K562 (cell line): ENCODE measurements around the gene VPS13D. TPM values are rescaled to one million over a fixed set of nuclear protein-coding genes. Genes with fewer than 3 reads are reported as not detected.

Source experiments
- ATAC-seq: fragments of 200-7000 bp; cut with Tn5 transposase; 3 replicates; pipeline ENCODE4 v1.9.1; 2020; ENCODE audit warnings: moderate library complexity
- BruUV-seq: library from RNA; stranded (reverse); fragments of 400-500 nt; replicated peaks from 2 replicates; lab custom pipeline; 2021; lab: Mats Ljungman, UMichigan
- CTCF ChIA-PET: fragments of 300-600 bp; formaldehyde crosslinking; extraction: SDS; loops from one replicate; lab custom pipeline; 2021; ENCODE audit warnings: low intra/inter-chr PET ratio; lab: Yijun Ruan, JAX
- POLR2A ChIA-PET: fragments of 300-600, 350-650 bp; sonication (Branson Sonifier 250); formaldehyde crosslinking; extraction: SDS; loops from one replicate; lab custom pipeline; 2021; ENCODE audit warnings: antibody characterized with exemption, inconsistent platforms; lab: Yijun Ruan, JAX
- DNase-seq, 4 experiments: peaks; one replicate each; pipeline versions ENCODE4 v3.0.0 to v3.0.0-alpha.2; 2011 to 2018; ENCODE audit warnings: low spot score in 3 of 4, mixed read lengths in 3 of 4; ENCODE audit errors: extremely low read depth in 1 of 4
- FAIRE-seq: peaks from 2 replicates; lab custom pipeline; 2011; peaks lifted over from hg19 to GRCh38; lab: Jason Lieb, UNC
- H2AFZ ChIP-seq: 2 replicates; pipeline ENCODE4 v1.6.0; 2011; ENCODE audit warnings: low read depth, low read length, control low read depth, inconsistent platforms
- H3K27ac ChIP-seq: fragments of 200-600 bp; 3 replicates; pipeline ENCODE4 v1.8.0; 2011; ENCODE audit warnings: low read depth, mild to moderate bottlenecking, control low read depth, inconsistent platforms, low read length, moderate library complexity, mixed read lengths; ENCODE audit errors: extremely low read depth
- H3K27me3 ChIP-seq, 2 experiments: fragments of 300-600 bp in 1 of 2; 2 replicates in 1 of 2; 3 replicates in 1 of 2; pipeline versions ENCODE4 v1.6.0 to v1.8.0; 2011; ENCODE audit warnings: inconsistent platforms in 2 of 2, low read length in 2 of 2, mild to moderate bottlenecking in 1 of 2, mixed read lengths in 1 of 2, moderate library complexity in 1 of 2; ENCODE audit not compliant: control insufficient read depth in 2 of 2, insufficient read depth in 2 of 2
- H3K36me3 ChIP-seq: fragments of 300-600 bp; 3 replicates; pipeline ENCODE4 v1.8.0; 2011; ENCODE audit warnings: mild to moderate bottlenecking, low read length, inconsistent platforms; ENCODE audit not compliant: control insufficient read depth, insufficient read depth
- H3K4me1 ChIP-seq, 2 experiments: fragments of 200-600 bp in 1 of 2; replicated peaks in 1 of 2; 2 replicates in 1 of 2; 3 replicates in 1 of 2; pipeline versions ENCODE4 v1.5.1 to v1.8.0; 2011; ENCODE audit warnings: inconsistent platforms in 2 of 2, low read length in 2 of 2, mild to moderate bottlenecking in 1 of 2, mixed read lengths in 1 of 2, moderate library complexity in 1 of 2; ENCODE audit not compliant: control insufficient read depth in 2 of 2, insufficient read depth in 2 of 2
- H3K4me2 ChIP-seq: 2 replicates; pipeline ENCODE4 v1.6.1; 2011; ENCODE audit warnings: low read length, control low read depth, inconsistent platforms, mixed read lengths; ENCODE audit not compliant: insufficient read depth
- H3K4me3 ChIP-seq: fragments of 200-600 bp; sonication (generic), shearing (Covaris generic); 2 replicates; pipeline ENCODE4 v1.5.1; 2016; ENCODE audit warnings: control low read depth, inconsistent platforms
- H3K79me2 ChIP-seq: fragments of 200-600 bp; 3 replicates; pipeline ENCODE4 v1.8.0; 2011; ENCODE audit warnings: low read length, inconsistent platforms; ENCODE audit not compliant: control insufficient read depth, insufficient read depth
- H3K9ac ChIP-seq, 2 experiments: 2 replicates each; pipeline versions ENCODE4 v1.6.0 to v1.6.1; 2011; ENCODE audit warnings: low read depth in 2 of 2, low read length in 2 of 2, control low read depth in 1 of 2, inconsistent platforms in 1 of 2, mild to moderate bottlenecking in 1 of 2, mixed read lengths in 1 of 2; ENCODE audit not compliant: insufficient read depth in 1 of 2
- H3K9me1 ChIP-seq: one replicate; pipeline ENCODE4 v1.6.0; 2011; ENCODE audit warnings: inconsistent platforms, mild to moderate bottlenecking, low read length, moderate library complexity; ENCODE audit not compliant: control insufficient read depth, insufficient read depth
- H3K9me3 ChIP-seq: replicated peaks from 2 replicates; pipeline ENCODE4 v1.5.1; 2011; ENCODE audit warnings: low read depth, low read length, inconsistent platforms; ENCODE audit not compliant: control insufficient read depth, insufficient read depth
- H4K20me1 ChIP-seq: replicated peaks from 2 replicates; pipeline ENCODE4 v1.6.1; 2011; ENCODE audit warnings: low read length, inconsistent platforms, mixed read lengths; ENCODE audit not compliant: control insufficient read depth, insufficient read depth
- BRCA1 ChIP-seq, 2 experiments: fragments of 450-650 bp in 1 of 2; sonication (generic) in 1 of 2; formaldehyde crosslinking in 1 of 2; IDR thresholded peaks; 2 replicates each; pipeline versions ENCODE4 v1.5.0 to v1.6.1; 2017 to 2020; ENCODE audit warnings: mild to moderate bottlenecking in 1 of 2, missing genetic modification reagents in 1 of 2
- EGR1 ChIP-seq: fragments of 450-650 bp; conservative IDR thresholded peaks from 2 replicates; pipeline ENCODE4 v1.6.1; 2017; ENCODE audit warnings: mild to moderate bottlenecking
- ETS2 ChIP-seq: IDR thresholded peaks from 2 replicates; pipeline ENCODE4 v1.6.1; 2016; ENCODE audit warnings: borderline replicate concordance, missing genetic modification characterization, mild to moderate bottlenecking, moderate library complexity, missing compliant biosample characterization; ENCODE audit not compliant: poor library complexity, severe bottlenecking
- POLR3G ChIP-seq: IDR thresholded peaks from 2 replicates; pipeline ENCODE4 v1.6.1; 2011; ENCODE audit not compliant: insufficient read length, insufficient replicate concordance; ENCODE audit errors: extremely low read depth
- TCF7L2 ChIP-seq: fragments of 150-350 bp; IDR thresholded peaks from 2 replicates; pipeline ENCODE4 v1.6.1; 2016; ENCODE audit warnings: low read depth, mild to moderate bottlenecking, low read length, moderate library complexity
- THRAP3 ChIP-seq: fragments of 450-650 bp; IDR thresholded peaks from 2 replicates; pipeline ENCODE4 v1.6.1; 2016; ENCODE audit warnings: mild to moderate bottlenecking, inconsistent platforms, borderline replicate concordance
- TRIM24 ChIP-seq, 2 experiments: fragments of 450-650 bp; IDR thresholded peaks; 2 replicates each; pipeline ENCODE4 v1.6.1; 2016
- TSC22D4 ChIP-seq: fragments of 450-650 bp; IDR thresholded peaks from 2 replicates; pipeline ENCODE4 v1.6.1; 2016; ENCODE audit warnings: missing genetic modification characterization, missing biosample characterization, control low read depth
- ZNF133 ChIP-seq: fragments of 250-450 bp; sonication (Bioruptor Pico); IDR thresholded peaks from 2 replicates; pipeline ENCODE4 v1.4.0; 2020; ENCODE audit warnings: mild to moderate bottlenecking
- ZNF24 ChIP-seq: fragments of 450-650 bp; IDR thresholded peaks from 2 replicates; pipeline ENCODE4 v1.6.1; 2016
- ZNF282 ChIP-seq: sonication (generic); formaldehyde crosslinking; IDR thresholded peaks from 2 replicates; pipeline ENCODE4 v1.8.1; 2023; ENCODE audit warnings: missing genetic modification reagents
- ZNF507 ChIP-seq: conservative IDR thresholded peaks from 2 replicates; pipeline ENCODE4 v1.6.1; 2017; ENCODE audit warnings: missing genetic modification characterization, missing compliant biosample characterization
- WGBS: fragments of 100-300 bp; shearing (Covaris generic); methylation state at CpG from one replicate; pipeline ENCODE4 v1.1.6; 2016; ENCODE audit warnings: low coverage, mixed read lengths; ENCODE audit not compliant: insufficient coverage; ENCODE audit errors: missing lambda C conversion rate; 5-methylcytosine and 5-hydroxymethylcytosine counted together
- in situ Hi-C: fragments of 300-500 bp; cut with MboI; formaldehyde crosslinking; loops from 4 replicates; pipeline ENCODE4 v1.15.0; 2018; ENCODE audit warnings: inconsistent platforms, mixed read lengths
- intact Hi-C: fragments of 100-400 bp; cut with micrococcal nuclease; formaldehyde crosslinking; loops from 2 replicates; pipeline ENCODE4 v1.14.2; 2022
- polyA plus RNA-seq, 8 experiments: library from polyadenylated mRNA; depleted of rRNA in 4 of 8; stranded (reverse) in 5 of 8; unstranded in 3 of 8; fragments of >200 nt; fragmentation: Nextera tagmentation in 2 of 8; fragmentation: Illumina TruSeq in 1 of 8; extraction: Ambion mirVana in 2 of 8; extraction: Trizol in 1 of 8; gene quantifications; 2 replicates each; pipeline versions ENCODE4 v1.2.1 to v1.2.3, GENCODE V29; 2011 to 2014; ENCODE audit warnings: inconsistent platforms in 1 of 8, missing spikeins in 1 of 8
- total RNA-seq, 7 experiments: library from RNA; depleted of rRNA in 6 of 7; stranded (reverse); fragments of >200 nt in 6 of 7; fragmentation: Illumina TruSeq in 2 of 7; extraction: Trizol in 2 of 7; gene quantifications; 2 replicates each; pipeline versions ENCODE4 v1.2.1 to v1.2.3, GENCODE V29; 2011 to 2021; ENCODE audit warnings: low replicate concordance in 1 of 7
- TF ChIP-seq, protein P1 (sequence below), 2 experiments: fragments of 450-650 bp; IDR thresholded peaks; 2 replicates each; pipeline ENCODE4 v1.6.1; 2016
- TF ChIP-seq, protein P2 (sequence below): fragments of 150-350 bp; conservative IDR thresholded peaks from 2 replicates; pipeline ENCODE4 v1.6.1; 2014; ENCODE audit warnings: low read length
- TF ChIP-seq, protein P3 (sequence below): fragments of 450-650 bp; formaldehyde crosslinking; IDR thresholded peaks from 2 replicates; pipeline ENCODE4 v1.4.0; 2020; ENCODE audit warnings: mild to moderate bottlenecking, moderate library complexity
- TF ChIP-seq, protein P4 (sequence below): fragments of 250-450 bp; sonication (Bioruptor Pico); IDR thresholded peaks from 2 replicates; pipeline ENCODE4 v1.8.0; 2022; ENCODE audit warnings: moderate library complexity, mild to moderate bottlenecking, inconsistent platforms

Gene VPS13D
- total and polyA plus RNA-seq, 9 of the 15 experiments (the other 6 are each of a cell fraction or from before 2014, with no cell fraction given) = 6.1 to 51.5 (median 38.5) TPM

DNA sequence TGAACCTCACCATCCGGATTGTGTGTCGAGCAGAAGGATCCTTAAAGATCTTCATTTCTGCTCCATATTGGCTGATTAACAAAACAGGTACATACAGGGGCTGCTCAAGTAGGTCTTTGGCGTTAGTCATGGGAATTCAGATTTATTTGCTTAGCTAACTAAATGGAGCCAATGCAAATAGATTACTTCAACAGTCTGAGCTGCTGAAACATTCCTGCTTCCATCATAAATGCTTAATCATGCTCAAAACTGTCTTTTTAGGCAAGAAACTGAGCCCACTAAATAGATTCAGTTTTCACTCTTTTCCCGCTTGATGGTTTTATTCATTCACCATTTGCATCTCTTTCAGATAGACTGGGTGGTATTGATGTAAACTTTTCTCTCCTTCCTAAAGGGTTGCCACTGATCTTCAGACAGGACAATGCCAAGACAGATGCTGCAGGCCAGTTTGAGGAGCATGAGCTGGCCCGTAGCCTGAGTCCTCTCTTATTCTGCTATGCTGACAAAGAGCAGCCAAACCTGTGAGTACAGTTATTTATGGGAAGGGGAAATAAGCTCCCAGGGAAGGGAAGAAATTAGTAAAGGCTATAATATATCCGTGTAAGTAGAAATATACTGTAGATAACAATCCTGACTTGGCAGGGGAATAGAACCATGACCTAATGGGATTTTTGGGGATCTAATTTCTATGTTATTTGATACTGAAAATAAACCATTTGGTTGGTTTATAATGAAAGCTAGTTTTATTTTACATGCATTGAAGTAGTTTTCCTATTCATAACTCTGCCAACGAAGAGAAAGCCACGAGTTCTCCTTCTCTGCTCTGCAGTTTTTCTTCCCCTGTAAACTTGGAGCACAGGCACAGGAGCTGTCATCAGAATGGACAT is 126.4 kb downstream of the VPS13D start:
- no peak overlapping the region for H3K4me3 ChIP-seq
- 84% methylated on average over 8 of the region's 8 CpGs for WGBS
- no peaks in the 10 kb centered on the region for H3K9me3 ChIP-seq
- DNase-seq (no peak), ATAC-seq (no peak), FAIRE-seq (no peak)
- H3K79me2 ChIP-seq = no peaks in the 10 kb centered on the region
- no peaks in the 10 kb centered on the region for H3K9me1 ChIP-seq
- peaks cover 65% of the 10 kb centered on the region for H3K36me3 ChIP-seq
- no peak overlapping the region for H3K4me2 ChIP-seq
- H4K20me1 ChIP-seq = no peaks in the 10 kb centered on the region
- ChIA-PET CTCF (no interaction called here), POLR2A (interaction anchor here (0.6 kb wide), 2 partner anchors 49 to 393 kb away, joined by 3 read pairs; no protein-coding TSS in a partner anchor)
- in situ Hi-C loops = no loop called here
- H2AFZ ChIP-seq = no peak overlapping the region
- BruUV-seq = no TSS peak
- no peak overlapping the region for H3K9ac ChIP-seq
- no peak overlapping the region for H3K27ac ChIP-seq
- intact Hi-C loops = no loop called here
- H3K4me1 ChIP-seq = no peaks in the 10 kb centered on the region
- H3K27me3 ChIP-seq = no peaks in the 10 kb centered on the region
- TF ChIP-seq ZNF133 (CRISPR knock-in tag) (no peak), ZNF282 (no peak), ZNF24 (no peak), EGR1 (no peak), ETS2 (no peak), BRCA1 (IDR thresholded peaks at IDR 0.05) (no peak), BRCA1 (CRISPR knock-in tag; IDR thresholded peaks at IDR 0.05) (no peak), THRAP3 (no peak), ZNF507 (tag) (no peak), POLR3G (no peak), TCF7L2 (no peak), TRIM24 (IDR thresholded peaks at IDR 0.05) (no peak), TSC22D4 (tag) (no peak)
- TF ChIP-seq, protein P1, sequence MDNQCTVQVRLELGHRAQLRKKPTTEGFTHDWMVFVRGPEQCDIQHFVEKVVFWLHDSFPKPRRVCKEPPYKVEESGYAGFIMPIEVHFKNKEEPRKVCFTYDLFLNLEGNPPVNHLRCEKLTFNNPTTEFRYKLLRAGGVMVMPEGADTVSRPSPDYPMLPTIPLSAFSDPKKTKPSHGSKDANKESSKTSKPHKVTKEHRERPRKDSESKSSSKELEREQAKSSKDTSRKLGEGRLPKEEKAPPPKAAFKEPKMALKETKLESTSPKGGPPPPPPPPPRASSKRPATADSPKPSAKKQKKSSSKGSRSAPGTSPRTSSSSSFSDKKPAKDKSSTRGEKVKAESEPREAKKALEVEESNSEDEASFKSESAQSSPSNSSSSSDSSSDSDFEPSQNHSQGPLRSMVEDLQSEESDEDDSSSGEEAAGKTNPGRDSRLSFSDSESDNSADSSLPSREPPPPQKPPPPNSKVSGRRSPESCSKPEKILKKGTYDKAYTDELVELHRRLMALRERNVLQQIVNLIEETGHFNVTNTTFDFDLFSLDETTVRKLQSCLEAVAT (IDR thresholded peaks at IDR 0.05) = no peak
- TF ChIP-seq, protein P2, sequence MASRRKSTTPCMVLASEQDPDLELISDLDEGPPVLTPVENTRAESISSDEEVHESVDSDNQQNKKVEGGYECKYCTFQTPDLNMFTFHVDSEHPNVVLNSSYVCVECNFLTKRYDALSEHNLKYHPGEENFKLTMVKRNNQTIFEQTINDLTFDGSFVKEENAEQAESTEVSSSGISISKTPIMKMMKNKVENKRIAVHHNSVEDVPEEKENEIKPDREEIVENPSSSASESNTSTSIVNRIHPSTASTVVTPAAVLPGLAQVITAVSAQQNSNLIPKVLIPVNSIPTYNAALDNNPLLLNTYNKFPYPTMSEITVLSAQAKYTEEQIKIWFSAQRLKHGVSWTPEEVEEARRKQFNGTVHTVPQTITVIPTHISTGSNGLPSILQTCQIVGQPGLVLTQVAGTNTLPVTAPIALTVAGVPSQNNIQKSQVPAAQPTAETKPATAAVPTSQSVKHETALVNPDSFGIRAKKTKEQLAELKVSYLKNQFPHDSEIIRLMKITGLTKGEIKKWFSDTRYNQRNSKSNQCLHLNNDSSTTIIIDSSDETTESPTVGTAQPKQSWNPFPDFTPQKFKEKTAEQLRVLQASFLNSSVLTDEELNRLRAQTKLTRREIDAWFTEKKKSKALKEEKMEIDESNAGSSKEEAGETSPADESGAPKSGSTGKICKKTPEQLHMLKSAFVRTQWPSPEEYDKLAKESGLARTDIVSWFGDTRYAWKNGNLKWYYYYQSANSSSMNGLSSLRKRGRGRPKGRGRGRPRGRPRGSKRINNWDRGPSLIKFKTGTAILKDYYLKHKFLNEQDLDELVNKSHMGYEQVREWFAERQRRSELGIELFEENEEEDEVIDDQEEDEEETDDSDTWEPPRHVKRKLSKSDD = no peak
- TF ChIP-seq, protein P3, sequence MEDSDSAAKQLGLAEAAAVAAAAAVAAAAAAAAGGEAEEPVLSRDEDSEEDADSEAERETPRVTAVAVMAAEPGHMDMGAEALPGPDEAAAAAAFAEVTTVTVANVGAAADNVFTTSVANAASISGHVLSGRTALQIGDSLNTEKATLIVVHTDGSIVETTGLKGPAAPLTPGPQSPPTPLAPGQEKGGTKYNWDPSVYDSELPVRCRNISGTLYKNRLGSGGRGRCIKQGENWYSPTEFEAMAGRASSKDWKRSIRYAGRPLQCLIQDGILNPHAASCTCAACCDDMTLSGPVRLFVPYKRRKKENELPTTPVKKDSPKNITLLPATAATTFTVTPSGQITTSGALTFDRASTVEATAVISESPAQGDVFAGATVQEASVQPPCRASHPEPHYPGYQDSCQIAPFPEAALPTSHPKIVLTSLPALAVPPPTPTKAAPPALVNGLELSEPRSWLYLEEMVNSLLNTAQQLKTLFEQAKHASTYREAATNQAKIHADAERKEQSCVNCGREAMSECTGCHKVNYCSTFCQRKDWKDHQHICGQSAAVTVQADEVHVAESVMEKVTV (CRISPR knock-in tag) = no peak
- TF ChIP-seq, protein P4, sequence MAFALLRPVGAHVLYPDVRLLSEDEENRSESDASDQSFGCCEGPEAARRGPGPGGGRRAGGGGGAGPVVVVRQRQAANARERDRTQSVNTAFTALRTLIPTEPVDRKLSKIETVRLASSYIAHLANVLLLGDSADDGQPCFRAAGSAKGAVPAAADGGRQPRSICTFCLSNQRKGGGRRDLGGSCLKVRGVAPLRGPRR (CRISPR knock-in tag) = no peak
